GM21367 (cell line): Measurements from ENCODE around the gene STK32C.

ENCODE experiments used
- ATAC-seq: cut with Tn5 transposase; IDR thresholded peaks from one replicate; pipeline ENCODE4 v1.9.1; 2021; ENCODE audit not compliant: unreplicated experiment

The STK32C gene

DNA sequence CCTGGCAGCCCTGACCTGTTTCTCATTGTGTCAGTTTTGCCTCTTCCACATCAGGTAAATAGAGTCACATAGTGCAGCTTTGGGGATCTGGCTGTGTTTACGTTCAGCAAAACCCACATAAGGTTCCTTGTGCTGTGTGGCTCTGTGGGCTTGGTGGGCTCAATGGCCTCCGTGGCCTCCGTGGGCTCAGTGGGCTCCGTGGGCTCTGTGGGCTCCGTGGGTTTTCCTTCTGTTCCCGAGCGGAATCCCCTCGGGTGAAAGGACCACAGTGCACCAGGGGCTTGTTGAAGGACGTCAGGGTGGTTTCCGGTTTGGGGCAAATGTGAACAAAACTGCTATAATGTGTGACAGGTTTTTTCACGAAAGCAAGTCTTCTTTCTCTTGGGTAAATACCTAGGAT lies 133.5 kb downstream of the STK32C start:
- ATAC-seq = no peak

DNA sequence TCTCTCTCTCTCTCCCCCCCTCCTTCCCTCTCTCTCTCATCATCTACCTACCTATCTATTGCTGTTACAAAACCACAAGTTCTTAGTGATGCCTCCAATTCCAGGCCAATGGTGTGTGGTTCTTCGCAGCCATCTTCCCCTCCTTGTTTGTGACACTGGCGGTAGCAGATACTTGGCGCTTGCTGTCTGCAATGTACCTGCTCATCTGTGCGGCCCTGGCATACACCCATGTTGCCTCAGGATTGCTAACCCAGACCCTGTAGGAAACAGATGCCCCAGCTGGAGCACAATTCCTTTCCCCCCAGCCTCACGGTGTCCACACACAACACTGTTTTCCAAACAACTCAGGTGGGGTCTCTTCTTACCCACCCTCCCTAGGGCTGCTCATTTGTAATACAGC lies 134.6 kb downstream of the STK32C start:
- ATAC-seq = no peak

DNA sequence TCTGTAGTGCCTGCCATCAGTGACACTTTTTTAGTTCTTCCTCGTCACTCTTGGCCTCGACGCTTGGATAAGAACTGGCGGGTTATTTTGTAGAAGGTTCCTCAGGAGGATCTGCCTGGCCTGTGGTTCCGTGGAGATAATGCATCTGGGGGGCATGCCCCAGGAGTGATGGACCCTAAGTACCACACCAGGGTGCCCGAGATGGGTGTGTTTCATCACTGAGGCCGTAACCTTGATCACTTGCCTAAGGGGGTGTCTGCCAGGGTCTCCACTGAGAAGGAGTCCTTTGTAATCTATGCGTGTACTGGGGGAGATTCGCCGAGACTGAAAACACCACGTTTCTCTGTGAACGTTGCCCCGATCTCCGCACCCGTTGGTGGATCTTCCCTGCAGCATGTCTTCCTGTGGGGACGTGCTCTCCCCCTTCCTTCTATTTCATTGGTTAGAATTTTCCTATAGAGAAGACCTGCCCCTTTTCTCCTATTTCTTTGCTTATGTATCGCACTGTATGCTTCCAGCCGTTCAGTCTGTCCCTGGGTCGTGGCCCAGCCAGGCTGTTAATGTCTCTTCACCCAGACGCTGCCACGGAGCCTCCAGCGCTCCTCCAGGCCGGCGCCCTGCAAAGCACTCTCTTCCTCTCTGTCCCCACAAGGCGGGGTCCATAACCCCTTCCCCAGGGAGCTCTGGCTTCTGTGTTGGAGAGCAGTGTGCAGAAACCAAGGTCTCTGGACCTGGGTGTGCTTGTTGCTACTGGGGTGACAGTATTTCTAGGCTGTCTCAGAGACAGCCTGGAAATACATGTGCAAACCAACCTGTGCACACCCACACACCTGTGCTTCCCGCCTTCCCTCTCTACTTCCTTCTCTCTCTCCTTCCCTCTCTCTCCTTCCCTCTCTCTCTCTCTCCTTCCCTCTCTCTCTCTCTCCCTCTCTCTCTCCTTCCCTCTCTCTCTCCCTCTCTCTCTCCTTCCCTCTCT lies 135.4 kb downstream of the STK32C start:
- ATAC-seq = no peak

DNA sequence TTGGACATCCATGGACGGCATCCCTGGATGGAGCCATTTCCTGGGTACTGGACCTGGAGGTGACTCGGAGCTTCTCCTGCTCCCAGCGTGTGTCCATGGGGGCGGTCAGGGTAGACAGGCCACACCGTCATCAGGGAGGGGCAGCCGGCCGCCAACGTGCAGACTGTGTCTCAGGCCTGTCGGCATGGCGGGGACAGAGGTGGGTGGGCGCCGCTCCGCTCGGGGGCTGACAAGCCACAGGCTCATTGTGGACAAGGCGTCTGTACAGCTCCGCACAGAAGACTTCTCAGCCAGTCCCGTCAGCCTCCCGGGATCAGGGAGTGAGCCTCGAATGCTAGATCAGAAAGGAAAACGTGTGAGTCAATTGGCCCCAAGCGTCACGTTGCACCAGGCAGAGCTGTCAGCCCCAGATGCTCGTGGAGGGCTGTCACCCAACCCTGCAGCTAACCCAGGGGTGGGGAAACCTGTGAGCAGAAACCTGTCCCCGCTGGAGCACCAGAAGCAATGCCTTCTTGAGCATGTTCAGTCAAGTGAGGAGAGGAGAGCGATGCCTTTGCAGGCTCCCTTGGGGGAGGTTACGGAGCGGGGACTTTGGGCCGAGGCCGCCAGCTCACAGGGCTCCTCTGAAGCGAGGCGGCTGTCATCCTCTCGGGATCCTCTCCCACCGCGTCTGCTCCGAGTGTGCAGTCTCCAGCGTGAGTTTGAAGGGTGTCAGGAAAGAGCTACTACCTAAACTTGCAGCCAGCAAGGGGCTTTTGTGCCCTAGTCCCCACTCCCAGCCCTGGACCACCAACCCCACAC lies 137.0 kb downstream of the STK32C start:
- no peak for ATAC-seq

DNA sequence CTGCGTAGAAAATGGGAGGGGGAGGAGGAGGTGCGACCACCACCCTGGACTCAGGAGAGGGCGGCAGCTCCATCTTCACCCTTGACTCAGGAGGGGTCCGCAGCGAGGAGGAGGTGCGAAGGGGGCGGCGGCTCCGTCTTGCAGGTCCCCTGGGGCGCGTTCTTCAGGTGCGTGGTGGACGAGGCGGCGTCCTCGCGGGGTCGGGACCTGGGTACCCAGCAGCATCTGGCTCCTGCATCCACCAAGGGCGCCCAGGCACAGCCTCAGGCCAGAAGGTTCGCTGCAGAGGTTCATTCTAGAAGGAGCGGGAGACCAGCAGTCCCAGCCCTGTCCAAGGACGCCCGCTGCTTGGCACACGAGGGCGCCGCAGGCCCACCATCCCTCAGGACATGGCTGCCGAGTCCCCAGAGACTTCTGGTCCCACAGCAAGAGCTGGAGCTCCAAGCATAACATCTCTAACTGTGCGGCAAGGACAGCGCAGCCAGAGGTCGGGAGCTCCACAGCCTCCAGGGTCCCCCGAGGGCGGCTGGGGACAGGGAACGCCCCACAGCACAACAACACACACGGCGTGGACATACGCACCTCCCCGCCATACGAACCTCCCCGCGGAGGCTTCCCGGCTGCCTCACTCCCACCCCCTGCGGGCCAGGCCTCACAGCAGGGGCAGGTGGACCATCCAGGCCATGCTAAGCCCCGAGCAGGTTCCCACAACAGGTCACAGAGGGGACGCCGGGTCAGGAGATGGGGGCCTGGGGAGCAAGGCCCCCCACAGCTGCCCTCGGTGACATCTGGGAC lies 137.8 kb downstream of the STK32C start:
- ATAC-seq = no peak

DNA sequence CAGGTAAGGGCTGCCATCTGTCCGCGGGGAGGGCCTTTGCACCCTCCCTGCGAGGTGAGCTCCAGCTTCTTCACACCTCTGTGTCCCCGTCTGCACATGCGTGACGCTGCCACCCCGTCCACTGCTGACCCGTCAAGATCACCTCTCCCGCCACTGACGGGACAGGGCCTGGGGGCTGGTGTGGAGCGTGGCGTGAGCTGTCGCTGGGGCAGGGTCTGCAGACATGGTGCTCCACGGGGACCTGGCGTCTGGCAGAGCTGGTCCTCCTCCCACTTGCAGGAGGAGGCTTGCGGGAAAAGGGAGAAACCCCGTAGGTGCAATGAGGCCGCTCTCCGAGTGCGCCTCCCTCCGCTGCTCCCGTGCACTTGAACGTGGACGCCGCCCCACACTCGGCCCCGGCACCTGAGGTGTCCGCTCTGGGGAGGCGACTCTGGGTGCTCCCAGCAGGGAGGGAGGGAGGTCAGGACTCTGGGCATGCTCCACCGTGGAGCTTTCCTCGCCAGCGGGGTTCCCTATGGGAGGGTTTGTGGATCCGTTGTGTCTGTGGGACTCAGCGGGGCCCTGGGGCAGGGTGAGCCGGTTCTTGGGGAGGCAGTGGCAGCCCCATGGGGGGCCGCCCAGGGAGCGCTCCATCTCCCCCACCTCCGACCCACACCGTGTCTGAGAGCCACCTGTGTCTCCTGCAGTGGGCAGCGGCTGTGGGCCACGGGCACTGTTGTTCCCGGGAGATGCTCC lies 138.6 kb downstream of the STK32C start:
- no peak for ATAC-seq

DNA sequence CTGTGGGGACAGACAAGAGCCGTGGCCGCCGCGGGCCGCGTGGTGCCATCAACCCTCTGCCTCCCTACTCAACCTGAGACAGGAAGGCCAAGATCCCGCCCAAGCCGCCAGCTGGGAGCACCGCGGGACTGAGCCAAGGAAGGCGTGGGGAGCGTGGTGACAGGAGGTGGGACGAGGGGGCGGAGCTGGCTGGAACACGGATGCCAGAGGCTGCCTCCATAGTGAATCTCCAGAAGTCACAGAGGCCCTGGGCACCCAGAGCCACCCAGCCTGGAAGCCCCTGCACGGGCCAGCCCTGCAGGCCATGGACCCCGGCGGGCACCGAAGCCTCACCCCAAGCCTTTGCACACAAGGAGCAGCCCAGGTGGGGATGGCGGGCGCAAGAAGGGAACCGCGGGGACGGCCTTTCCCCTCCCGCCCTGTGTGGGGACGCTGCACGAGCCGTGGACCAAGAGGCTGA lies 139.1 kb downstream of the STK32C start:
- ATAC-seq = no peak

DNA sequence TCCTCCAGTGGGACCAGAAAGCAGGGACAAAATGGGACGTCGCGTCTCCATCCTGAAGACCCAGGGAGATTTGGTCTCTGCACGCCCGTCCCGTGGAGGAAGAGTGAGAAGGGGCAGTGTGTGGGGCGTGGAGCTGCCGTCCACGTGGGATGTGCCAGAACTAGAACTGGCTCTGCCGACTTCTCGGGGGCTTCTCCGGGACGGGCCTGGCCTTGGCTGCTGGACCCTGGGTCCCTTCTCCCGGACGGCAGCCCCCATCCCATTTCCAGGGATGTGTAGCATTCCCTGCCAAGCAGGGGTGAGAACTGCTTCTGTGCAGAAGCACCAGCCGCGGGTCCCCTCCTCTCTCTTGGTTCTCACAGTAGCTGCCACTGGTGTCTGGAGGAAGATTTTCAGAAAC lies 139.8 kb downstream of the STK32C start:
- ATAC-seq = no peak

DNA sequence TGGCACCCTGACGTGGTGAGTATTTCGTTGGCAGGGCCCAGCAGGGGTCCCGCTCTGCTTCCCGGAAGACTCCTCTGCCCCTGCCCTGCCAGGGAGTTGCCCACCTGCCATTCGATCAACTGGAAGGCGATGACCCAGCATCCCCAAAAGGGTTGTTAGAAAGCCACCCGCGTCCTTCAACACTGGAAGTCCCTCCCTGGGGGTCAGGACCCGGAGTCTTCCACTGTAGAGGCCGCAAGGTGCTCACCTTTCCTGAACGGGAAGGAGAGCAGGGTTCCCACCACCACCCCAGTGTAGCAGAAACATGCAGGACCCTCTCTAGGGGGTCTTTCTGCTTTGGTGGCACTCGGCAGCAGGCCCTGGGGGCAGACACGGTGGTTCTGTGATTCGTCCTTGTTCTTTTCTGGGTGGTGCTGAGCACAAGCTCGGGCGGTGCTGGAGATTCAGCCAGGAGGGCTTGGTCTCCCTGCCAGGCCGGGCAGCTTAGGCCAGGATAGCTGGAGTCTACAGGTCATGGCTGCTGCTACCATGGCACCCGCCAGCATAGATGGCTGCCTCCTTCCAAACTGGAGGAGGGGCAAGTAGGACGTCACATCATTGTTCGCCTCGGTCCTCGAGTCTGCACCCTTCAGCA lies 140.6 kb downstream of the STK32C start:
- ATAC-seq = no peak

DNA sequence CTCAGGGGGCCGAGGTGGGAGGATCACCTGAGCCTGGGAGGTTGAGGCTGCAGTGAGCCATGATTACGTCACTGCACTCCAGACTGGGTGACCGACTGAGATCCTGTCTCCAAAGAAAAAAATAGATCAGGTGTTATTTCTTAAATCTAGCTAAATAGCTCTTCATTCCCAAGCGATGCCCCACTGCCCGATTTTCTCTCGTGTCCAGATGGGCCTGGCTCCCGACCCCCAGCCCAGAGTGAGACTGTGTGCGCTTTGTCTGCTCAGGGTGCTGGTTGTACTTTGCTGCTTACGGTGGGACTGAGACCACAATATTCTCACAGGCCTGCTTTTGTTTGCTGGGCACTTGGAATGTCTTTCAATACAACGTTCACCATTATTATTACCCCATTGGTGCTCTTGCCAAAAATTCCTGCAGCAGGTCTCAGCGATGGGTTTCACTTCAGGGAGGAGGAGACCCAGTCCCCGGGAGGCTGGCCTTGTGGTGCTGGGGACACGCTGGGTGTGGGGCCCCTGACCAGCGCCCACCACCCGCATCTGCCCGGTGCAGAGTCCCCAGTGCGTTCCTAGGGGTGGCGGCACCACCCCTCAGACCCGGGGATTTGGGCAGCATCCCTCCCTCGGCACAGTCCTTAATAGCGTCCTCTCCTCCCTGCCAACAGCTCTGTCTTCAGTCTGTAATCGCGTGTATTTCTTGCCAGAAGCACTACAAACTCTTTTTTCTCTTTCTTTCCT lies 141.4 kb downstream of the STK32C start:
- ATAC-seq = no peak

DNA sequence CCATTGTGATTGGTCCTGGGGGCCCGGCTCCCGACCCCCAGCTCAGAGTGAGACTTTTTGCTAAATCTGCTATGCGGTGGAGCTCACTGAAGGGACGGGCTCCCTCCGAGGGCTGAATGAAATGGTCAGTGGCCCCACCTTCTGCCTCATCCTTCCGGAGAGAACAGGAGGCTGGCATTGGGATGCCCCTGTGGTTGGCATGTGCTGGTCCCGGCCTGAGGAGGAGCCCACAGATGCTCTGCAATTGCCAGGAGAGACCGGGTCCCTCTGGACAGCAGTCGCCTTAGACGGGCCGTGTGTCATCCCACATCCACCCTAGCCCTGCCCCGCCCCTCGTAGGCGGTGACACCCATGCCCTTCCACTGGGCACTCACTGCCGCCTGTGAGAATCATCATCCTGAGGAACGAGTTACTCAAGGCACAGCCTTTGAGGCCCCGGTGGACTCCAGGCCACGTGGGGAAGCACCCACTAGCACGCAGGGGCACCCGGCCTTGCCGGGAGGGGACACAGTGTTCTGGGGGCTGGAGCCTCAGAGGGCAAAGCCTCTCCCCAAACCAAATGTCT lies 142.3 kb downstream of the STK32C start:
- ATAC-seq = no peak

DNA sequence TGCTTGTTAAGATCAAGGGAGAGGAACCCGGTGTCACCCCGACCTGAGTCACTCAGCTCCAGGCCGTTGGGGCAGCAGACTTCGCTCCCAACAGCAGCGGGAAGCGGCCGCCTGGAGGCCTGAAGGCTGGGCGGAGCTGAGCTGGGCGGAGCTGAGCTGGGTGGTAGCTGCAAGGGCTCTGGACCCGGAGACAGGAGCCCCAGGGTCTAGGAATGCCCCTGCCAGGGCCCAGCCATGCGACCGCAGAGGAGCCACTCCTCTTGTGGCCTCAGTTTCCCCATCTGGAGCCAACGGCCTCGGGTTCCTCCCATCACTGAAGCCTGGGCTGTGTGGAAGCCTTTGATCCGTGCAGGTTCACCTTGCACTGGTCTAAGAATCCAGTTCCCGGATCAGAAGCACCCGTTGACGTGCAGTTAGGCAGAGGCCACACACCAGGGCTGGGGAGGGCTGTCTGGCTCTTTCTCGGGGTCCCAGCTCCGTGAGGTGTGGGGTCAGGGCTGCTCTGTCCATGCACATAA lies 142.9 kb downstream of the STK32C start:
- ATAC-seq = no peak

DNA sequence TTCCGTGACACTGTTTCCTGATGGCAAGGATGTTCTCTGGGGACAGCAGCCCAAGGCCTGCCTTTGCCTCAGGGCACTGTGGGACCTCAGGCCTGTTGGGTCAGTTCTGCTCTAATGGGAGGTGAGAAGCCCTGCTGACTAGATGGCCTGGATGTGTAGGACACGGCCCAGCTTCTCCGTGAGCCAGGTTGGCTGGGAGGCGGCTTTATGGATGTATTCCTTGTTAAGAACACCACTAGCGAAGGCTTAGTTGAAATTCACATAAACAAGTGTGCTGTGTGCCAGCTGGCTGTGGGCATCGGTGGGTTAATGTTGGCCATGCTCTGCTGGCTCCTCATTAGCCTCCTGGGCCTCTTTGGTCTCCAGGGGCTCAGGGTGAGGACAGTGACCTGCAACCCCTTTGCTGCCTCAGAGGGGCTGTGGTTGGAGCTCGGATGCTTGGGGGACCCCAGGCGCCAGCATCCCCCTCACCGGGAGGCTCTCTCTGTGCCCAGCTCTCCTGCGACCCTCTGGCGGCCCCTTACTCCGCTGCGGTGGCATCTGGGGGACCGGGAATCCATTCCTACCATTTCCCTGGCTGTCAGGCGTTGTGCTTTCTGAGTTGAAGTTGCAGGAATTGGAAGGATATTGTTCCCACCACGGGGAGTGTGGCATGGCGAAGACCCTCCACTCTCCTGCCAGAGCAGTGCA lies 143.8 kb downstream of the STK32C start:
- no peak for ATAC-seq

DNA sequence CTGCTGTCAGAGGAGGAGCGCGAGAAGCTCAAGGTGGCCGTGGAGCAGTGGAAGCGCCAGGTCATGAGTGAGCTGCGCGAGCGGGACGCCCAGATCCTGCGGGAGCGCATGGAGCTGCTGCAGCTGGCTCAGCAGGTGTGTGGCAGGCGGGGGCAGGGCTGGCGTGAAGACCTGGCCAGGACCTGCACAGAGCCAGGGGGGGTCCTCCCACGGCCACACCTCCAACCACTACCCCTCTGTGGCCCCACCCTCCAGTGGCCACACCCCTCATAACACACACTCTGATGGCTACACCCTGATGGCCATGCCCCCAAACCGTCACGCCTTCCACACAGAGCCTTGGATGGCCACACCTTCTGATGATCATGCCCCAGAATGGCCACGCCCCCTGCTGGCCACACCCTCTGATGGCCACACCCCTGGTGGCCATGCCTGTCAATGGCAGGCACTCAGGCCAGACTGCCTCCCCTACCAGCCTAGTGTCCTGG lies 144.4 kb downstream of the STK32C start:
- ATAC-seq = peak; percentile 64

DNA sequence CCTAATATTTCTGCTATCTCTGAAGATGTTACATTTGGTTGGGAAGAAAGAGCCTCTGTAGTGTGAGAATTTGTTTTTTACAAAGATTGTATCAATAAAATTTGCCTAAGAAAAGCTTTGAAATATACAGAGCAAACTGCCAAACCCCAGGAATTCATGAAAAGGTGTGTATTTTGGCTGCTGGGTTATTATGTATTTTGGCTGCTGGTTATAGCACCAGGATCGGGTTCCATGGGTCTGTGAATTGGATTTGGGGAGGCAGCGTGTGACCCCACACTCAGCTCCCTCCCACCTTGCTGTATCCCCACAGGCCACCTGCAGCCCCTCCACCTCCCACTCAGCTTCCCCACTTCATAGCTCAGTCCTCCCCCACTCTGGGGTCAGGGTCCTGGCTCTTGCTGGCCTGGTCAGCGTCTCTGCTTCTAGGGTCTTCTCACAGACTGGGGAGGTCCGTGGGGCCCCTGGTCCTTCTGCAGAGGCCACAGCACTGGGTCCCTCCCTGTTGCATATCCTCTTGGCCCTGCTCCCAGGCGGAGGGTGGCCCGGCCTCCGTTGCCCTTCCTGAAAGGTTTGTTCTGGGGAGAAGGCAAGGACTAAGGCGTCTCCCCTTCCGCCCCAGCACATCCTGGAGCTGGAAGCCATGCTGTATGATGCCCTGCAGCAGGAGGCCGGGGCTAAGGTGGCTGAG lies 145.0 kb downstream of the STK32C start:
- ATAC-seq = no peak

DNA sequence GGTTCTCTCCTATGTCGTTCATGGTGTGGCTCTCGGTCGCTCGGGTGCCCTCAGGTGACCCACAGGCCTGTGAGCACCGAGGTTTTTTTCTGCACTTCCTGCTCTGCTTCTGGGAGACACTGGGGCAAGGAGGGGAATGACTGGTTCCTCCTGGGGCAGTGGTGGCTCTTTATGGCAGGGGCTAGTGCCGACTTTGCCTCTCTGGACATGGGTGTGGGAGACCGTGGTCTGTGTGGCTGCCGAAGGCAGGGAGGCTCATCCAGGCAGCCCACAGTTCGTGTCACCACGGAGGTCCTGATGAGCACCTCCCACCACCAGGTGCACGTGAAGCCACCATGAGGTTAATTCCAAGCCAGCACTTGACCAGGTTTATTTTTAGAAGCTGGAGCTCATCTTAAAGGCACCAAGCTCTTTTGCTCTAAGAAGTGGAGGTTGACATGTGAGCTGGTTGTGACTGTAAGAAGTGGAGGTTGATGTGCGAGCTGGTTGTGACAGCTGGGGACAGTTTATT lies 145.7 kb downstream of the STK32C start:
- peak; percentile 43 for ATAC-seq
